HCT116 (cell line): ENCODE data around the gene MYH13. TPM values are rescaled to one million over a fixed set of nuclear protein-coding genes. Genes with fewer than 3 reads are reported as not detected.

ENCODE experiments used
- ATAC-seq: fragments of 200-7000 bp; cut with Tn5 transposase; 2 replicates; pipeline ENCODE4 v1.9.1; 2020; ENCODE audit warnings: mild to moderate bottlenecking, moderate library complexity
- BruUV-seq: library from RNA; stranded (reverse); fragments of 400-500 nt; replicated peaks from 2 replicates; lab custom pipeline; 2021; lab: Mats Ljungman, UMichigan
- CTCF ChIA-PET: fragments of 300-600 bp; sonication (Branson Sonifier 250); formaldehyde crosslinking; loops from one replicate; lab custom pipeline; 2021; ENCODE audit warnings: antibody characterized with exemption; lab: Charles Lee
- POLR2A ChIA-PET: fragments of 300-600, 350-600 bp; sonication (Branson Sonifier 250); formaldehyde crosslinking; loops from one replicate; lab custom pipeline; 2021; ENCODE audit warnings: antibody characterized with exemption; lab: Charles Lee
- RAD21 ChIA-PET, 2 experiments: fragments of 300-600 bp; sonication (Branson Sonifier 250); formaldehyde crosslinking; loops; one replicate each; lab custom pipeline; 2023; ENCODE audit warnings: low total read pairs in 2 of 2; ENCODE audit not compliant: uncharacterized antibody in 2 of 2, unreplicated experiment in 2 of 2, low non-redundant PET in 1 of 2; lab: Charles Lee
- DNase-seq: peaks from one replicate; pipeline ENCODE4 v3.0.0-alpha.2; 2010; ENCODE audit warnings: low read depth, low spot score
- H2AFZ ChIP-seq: fragments of 200-600 bp; shearing (Covaris generic), sonication (generic); 2 replicates; pipeline ENCODE4 v1.6.1; 2017; ENCODE audit warnings: low read depth, mixed run types, mixed read lengths, antibody characterized with exemption, low read length; ENCODE audit not compliant: poor library complexity, severe bottlenecking
- H3K27ac ChIP-seq: 2 replicates; pipeline ENCODE4 v1.5.1; 2012; ENCODE audit warnings: low read depth, low read length
- H3K27me3 ChIP-seq: fragments of 200-600 bp; sonication (generic); 2 replicates; pipeline ENCODE4 v1.6.1; 2016; ENCODE audit warnings: mixed run types, low read length, mixed read lengths; ENCODE audit not compliant: insufficient read depth
- H3K36me3 ChIP-seq, 2 experiments: fragments of 200-500 bp in 1 of 2; fragments of 200-600 bp in 1 of 2; sonication (Bioruptor generic) in 1 of 2; sonication (generic) in 1 of 2; 2 replicates each; pipeline versions ENCODE4 v1.5.1 to v1.6.1; 2014 to 2016; ENCODE audit warnings: low read length in 2 of 2, inconsistent platforms in 1 of 2, mixed read lengths in 1 of 2, mixed run types in 1 of 2; ENCODE audit not compliant: insufficient read depth in 2 of 2, control insufficient read depth in 1 of 2
- H3K4me1 ChIP-seq, 2 experiments: fragments of 200-600 bp in 1 of 2; sonication (generic) in 1 of 2; 2 replicates each; pipeline versions ENCODE4 v1.5.1 to v1.6.1; 2012 to 2017; ENCODE audit warnings: low read length in 2 of 2, inconsistent platforms in 1 of 2, mild to moderate bottlenecking in 1 of 2, mixed read lengths in 1 of 2, mixed run types in 1 of 2, moderate library complexity in 1 of 2; ENCODE audit not compliant: insufficient read depth in 2 of 2, control insufficient read depth in 1 of 2
- H3K4me2 ChIP-seq: fragments of 200-600 bp; sonication (generic); 2 replicates; pipeline ENCODE4 v1.6.1; 2017; ENCODE audit warnings: mixed run types, low read length, mixed read lengths
- H3K4me3 ChIP-seq, 2 experiments: fragments of 200-600 bp in 1 of 2; sonication (generic) in 1 of 2; replicated peaks in 1 of 2; 2 replicates each; pipeline ENCODE4 v1.5.1; 2011 to 2016; ENCODE audit warnings: low read length in 2 of 2, control low read depth in 1 of 2, low read depth in 1 of 2, mild to moderate bottlenecking in 1 of 2, mixed read lengths in 1 of 2, mixed run types in 1 of 2
- H3K79me2 ChIP-seq: fragments of 200-600 bp; sonication (generic); 2 replicates; pipeline ENCODE4 v1.6.1; 2017; ENCODE audit warnings: mild to moderate bottlenecking, mixed run types, low read length, moderate library complexity, mixed read lengths; ENCODE audit not compliant: insufficient read depth
- H3K9ac ChIP-seq: fragments of 200-600 bp; sonication (generic); 2 replicates; pipeline ENCODE4 v1.6.1; 2016; ENCODE audit warnings: low read length, mixed read lengths
- H3K9me2 ChIP-seq: fragments of 200-600 bp; sonication (generic), shearing (Covaris generic); 2 replicates; pipeline ENCODE4 v1.6.1; 2017; ENCODE audit warnings: mixed run types, mild to moderate bottlenecking, moderate library complexity; ENCODE audit not compliant: insufficient read depth
- H3K9me3 ChIP-seq, 2 experiments: fragments of 200-500 bp in 1 of 2; fragments of 200-600 bp in 1 of 2; sonication (Bioruptor generic) in 1 of 2; sonication (generic) in 1 of 2; 2 replicates each; pipeline ENCODE4 v1.6.1; 2014 to 2017; ENCODE audit warnings: low read length in 2 of 2, mixed read lengths in 2 of 2, inconsistent platforms in 1 of 2, low read depth in 1 of 2, mild to moderate bottlenecking in 1 of 2, mixed run types in 1 of 2, moderate library complexity in 1 of 2; ENCODE audit not compliant: control insufficient read depth in 1 of 2, insufficient read depth in 1 of 2
- H4K20me1 ChIP-seq: fragments of 200-600 bp; sonication (generic), shearing (Covaris generic); 2 replicates; pipeline ENCODE4 v1.6.1; 2017; ENCODE audit warnings: mixed run types, mild to moderate bottlenecking, moderate library complexity; ENCODE audit not compliant: insufficient read depth
- CBX3 ChIP-seq: IDR thresholded peaks from 2 replicates; pipeline ENCODE4 v1.6.1; 2012; ENCODE audit warnings: low read depth
- EGR1 ChIP-seq: IDR thresholded peaks from 2 replicates; pipeline ENCODE4 v1.6.1; 2012; ENCODE audit warnings: low read depth
- EZH2 ChIP-seq: fragments of 200-600 bp; sonication (generic); IDR thresholded peaks from 2 replicates; pipeline ENCODE4 v1.6.1; 2017; ENCODE audit warnings: antibody characterized with exemption, mixed run types
- JUND ChIP-seq: IDR thresholded peaks from 2 replicates; pipeline ENCODE4 v1.6.1; 2012
- POLR2AphosphoS5 ChIP-seq: IDR thresholded peaks from 2 replicates; pipeline ENCODE4 v1.6.1; 2011; ENCODE audit warnings: mild to moderate bottlenecking, low read depth, low read length, moderate library complexity
- RAD21 ChIP-seq: IDR thresholded peaks from 2 replicates; pipeline ENCODE4 v1.6.1; 2012; ENCODE audit warnings: low read depth, mild to moderate bottlenecking
- SIN3A ChIP-seq: IDR thresholded peaks from 2 replicates; pipeline ENCODE4 v1.6.1; 2012; ENCODE audit warnings: low read depth
- SRF ChIP-seq: IDR thresholded peaks from 2 replicates; pipeline ENCODE4 v1.6.1; 2012; ENCODE audit warnings: low read depth
- TCF7L2 ChIP-seq: IDR thresholded peaks from 2 replicates; pipeline ENCODE4 v1.7.0; 2011; ENCODE audit warnings: borderline replicate concordance, inconsistent platforms; ENCODE audit not compliant: insufficient read depth, insufficient read length; ENCODE audit errors: extremely low read depth
- YY1 ChIP-seq: IDR thresholded peaks from 2 replicates; pipeline ENCODE4 v1.6.1; 2011; ENCODE audit warnings: low read length, low read depth, moderate library complexity, mild to moderate bottlenecking; ENCODE audit not compliant: insufficient replicate concordance; ENCODE audit errors: extremely low read depth
- ZFX ChIP-seq: fragments of 450-650 bp; IDR thresholded peaks from 2 replicates; pipeline ENCODE4 v1.6.1; 2017
- ZNF274 ChIP-seq: fragments of 200-500 bp; sonication (Bioruptor generic); IDR thresholded peaks from 2 replicates; pipeline ENCODE4 v1.6.1; 2014; ENCODE audit warnings: mild to moderate bottlenecking, low read depth, low read length, inconsistent platforms
- intact Hi-C: fragments of 100-400 bp; cut with micrococcal nuclease; formaldehyde crosslinking; loops from 2 replicates; pipeline ENCODE4 v1.10.0; 2022
- total RNA-seq: library from RNA; stranded (reverse); gene quantifications from one replicate; pipeline ENCODE4 v1.2.1, GENCODE V29; 2021; ENCODE audit not compliant: unreplicated experiment
- TF ChIP-seq, protein P1 (sequence below), 3 experiments: fragments of 200-600 bp in 1 of 3; sonication (generic) in 1 of 3; IDR thresholded peaks in 2 of 3; conservative IDR thresholded peaks in 1 of 3; 2 replicates each; pipeline ENCODE4 v1.5.1; 2012 to 2017; ENCODE audit warnings: low read depth in 2 of 3, low read length in 2 of 3, antibody characterized with exemption in 1 of 3, borderline replicate concordance in 1 of 3, control low read depth in 1 of 3, mild to moderate bottlenecking in 1 of 3, mixed read lengths in 1 of 3, mixed run types in 1 of 3, moderate library complexity in 1 of 3; ENCODE audit not compliant: insufficient read depth in 1 of 3
- TF ChIP-seq, protein P2 (sequence below): IDR thresholded peaks from 2 replicates; pipeline ENCODE4 v1.6.1; 2012; ENCODE audit warnings: low read depth
- TF ChIP-seq, protein P3 (sequence below): IDR thresholded peaks from 2 replicates; pipeline ENCODE4 v1.6.1; 2012

The MYH13 gene
- total RNA-seq, 1 experiment from 2014 or later: not detected

DNA sequence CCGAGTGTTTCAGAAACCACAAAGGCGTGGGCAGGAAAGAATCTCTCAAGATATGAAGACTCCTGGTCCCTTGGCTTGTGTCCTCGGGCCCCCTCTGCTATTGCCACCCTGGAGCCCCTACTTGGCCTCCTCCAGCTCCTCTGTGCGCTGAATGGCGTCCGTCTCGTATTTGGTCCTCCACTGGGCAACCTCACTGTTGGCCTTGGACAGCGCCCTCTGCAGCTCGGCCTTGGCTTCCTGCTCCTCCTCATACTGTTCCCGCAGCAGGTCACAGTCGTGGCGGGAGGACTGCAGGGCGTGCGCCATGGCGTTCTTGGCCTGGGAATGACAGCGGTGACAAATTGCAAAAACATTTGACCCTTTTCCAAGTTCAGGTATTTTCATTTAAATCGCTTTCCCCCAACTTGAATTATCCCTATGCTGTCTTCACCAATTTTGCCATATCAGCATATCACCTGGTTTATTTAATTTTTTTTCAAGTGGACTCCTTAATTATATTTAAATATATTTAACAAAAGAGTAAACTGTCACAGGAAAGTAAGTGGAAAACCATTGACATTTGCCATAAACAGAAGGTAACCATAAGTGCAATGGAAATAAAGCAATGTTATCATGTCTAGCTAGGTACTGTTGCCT is 59.7 kb downstream of the MYH13 start:
- H4K20me1 ChIP-seq: no peaks in the 10 kb centered on the region
- intact Hi-C loops: no loop called here
- RAD21 ChIA-PET: no interaction called here
- H3K36me3 ChIP-seq: no peaks in the 10 kb centered on the region
- POLR2A ChIA-PET: no interaction called here
- peaks cover 0 to 7% of the 10 kb centered on the region in 2 experiments; a peak in 1 of 4 replicates for H3K4me1 ChIP-seq
- no peak overlapping the region for H3K9ac ChIP-seq
- TF ChIP-seq, protein P1, sequence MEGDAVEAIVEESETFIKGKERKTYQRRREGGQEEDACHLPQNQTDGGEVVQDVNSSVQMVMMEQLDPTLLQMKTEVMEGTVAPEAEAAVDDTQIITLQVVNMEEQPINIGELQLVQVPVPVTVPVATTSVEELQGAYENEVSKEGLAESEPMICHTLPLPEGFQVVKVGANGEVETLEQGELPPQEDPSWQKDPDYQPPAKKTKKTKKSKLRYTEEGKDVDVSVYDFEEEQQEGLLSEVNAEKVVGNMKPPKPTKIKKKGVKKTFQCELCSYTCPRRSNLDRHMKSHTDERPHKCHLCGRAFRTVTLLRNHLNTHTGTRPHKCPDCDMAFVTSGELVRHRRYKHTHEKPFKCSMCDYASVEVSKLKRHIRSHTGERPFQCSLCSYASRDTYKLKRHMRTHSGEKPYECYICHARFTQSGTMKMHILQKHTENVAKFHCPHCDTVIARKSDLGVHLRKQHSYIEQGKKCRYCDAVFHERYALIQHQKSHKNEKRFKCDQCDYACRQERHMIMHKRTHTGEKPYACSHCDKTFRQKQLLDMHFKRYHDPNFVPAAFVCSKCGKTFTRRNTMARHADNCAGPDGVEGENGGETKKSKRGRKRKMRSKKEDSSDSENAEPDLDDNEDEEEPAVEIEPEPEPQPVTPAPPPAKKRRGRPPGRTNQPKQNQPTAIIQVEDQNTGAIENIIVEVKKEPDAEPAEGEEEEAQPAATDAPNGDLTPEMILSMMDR (IDR thresholded peaks at IDR 0.05 in 2 of 3, conservative IDR thresholded peaks at IDR 0.05 in 1 of 3; ENCODE audit: borderline replicate concordance in 1 of 3, insufficient read depth in 1 of 3, low read depth in 2 of 3, low read length in 2 of 3): peak in 2 of 3 experiments; percentile 10 to 23; a peak in 1 of 6 replicates
- TF ChIP-seq EGR1: no peak
- H3K9me3 ChIP-seq: no peaks in the 10 kb centered on the region
- H3K4me2 ChIP-seq: no peak overlapping the region
- H3K27ac ChIP-seq: no peak overlapping the region
- no peak overlapping the region for H2AFZ ChIP-seq
- DNase-seq (no peak), ATAC-seq (no peak)
- H3K4me3 ChIP-seq: no peak overlapping the region
- H3K27me3 ChIP-seq: no peaks in the 10 kb centered on the region
- no peaks in the 10 kb centered on the region for H3K79me2 ChIP-seq
- H3K9me2 ChIP-seq: no peaks in the 10 kb centered on the region
- CTCF ChIA-PET: interaction anchor here (1.1 to 1.5 kb wide), 3 partner anchors 15 to 301 kb away, joined by 3 to 6 read pairs (median 3); no protein-coding TSS in a partner anchor
- BruUV-seq: no TSS peak

DNA sequence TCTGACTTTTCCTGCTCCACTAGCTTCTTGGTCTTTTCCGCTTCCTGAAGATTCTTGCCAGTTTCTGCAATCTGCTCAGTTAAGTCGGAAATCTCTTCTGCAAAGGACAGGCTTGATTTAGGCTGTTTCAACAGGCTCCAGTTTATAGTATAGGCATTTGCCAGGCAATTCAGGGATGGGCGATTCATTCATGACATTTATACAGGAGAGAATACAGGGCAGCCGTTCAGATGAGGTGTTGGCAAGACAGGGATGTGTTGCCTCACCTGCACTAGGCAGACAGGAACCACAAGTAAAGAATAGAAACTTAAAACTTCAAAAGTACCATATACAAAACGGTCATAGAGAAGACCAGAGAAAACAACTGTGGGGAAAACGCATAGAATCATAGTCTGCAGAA is 61.7 kb downstream of the MYH13 start:
- Histone ChIP-seq H3K27ac (no peak overlapping the region), H3K4me1 (peaks cover 0 to 4% of the 10 kb centered on the region in 2 experiments; a peak in 1 of 4 replicates), H2AFZ (no peak overlapping the region), H3K36me3 (no peaks in the 10 kb centered on the region), H3K79me2 (no peaks in the 10 kb centered on the region), H3K4me2 (no peak overlapping the region), H3K9me3 (no peaks in the 10 kb centered on the region), H3K9ac (no peak overlapping the region), H3K9me2 (no peaks in the 10 kb centered on the region), H3K4me3 (no peak overlapping the region), H4K20me1 (no peaks in the 10 kb centered on the region), H3K27me3 (no peaks in the 10 kb centered on the region)
- ChIA-PET RAD21 (no interaction called here), POLR2A (no interaction called here), CTCF (no interaction called here)
- DNase-seq: no peak
- intact Hi-C loops: no loop called here
- no TSS peak for BruUV-seq
- ATAC-seq: no peak
- no peak for TF ChIP-seq POLR2AphosphoS5
- TF ChIP-seq RAD21: no peak
- no peak for TF ChIP-seq TCF7L2
- TF ChIP-seq JUND: no peak
- no peak for TF ChIP-seq ZFX
- no peak for TF ChIP-seq EGR1
- TF ChIP-seq, protein P2, sequence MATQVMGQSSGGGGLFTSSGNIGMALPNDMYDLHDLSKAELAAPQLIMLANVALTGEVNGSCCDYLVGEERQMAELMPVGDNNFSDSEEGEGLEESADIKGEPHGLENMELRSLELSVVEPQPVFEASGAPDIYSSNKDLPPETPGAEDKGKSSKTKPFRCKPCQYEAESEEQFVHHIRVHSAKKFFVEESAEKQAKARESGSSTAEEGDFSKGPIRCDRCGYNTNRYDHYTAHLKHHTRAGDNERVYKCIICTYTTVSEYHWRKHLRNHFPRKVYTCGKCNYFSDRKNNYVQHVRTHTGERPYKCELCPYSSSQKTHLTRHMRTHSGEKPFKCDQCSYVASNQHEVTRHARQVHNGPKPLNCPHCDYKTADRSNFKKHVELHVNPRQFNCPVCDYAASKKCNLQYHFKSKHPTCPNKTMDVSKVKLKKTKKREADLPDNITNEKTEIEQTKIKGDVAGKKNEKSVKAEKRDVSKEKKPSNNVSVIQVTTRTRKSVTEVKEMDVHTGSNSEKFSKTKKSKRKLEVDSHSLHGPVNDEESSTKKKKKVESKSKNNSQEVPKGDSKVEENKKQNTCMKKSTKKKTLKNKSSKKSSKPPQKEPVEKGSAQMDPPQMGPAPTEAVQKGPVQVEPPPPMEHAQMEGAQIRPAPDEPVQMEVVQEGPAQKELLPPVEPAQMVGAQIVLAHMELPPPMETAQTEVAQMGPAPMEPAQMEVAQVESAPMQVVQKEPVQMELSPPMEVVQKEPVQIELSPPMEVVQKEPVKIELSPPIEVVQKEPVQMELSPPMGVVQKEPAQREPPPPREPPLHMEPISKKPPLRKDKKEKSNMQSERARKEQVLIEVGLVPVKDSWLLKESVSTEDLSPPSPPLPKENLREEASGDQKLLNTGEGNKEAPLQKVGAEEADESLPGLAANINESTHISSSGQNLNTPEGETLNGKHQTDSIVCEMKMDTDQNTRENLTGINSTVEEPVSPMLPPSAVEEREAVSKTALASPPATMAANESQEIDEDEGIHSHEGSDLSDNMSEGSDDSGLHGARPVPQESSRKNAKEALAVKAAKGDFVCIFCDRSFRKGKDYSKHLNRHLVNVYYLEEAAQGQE: no peak
- no peak for TF ChIP-seq SRF
- no peak for TF ChIP-seq YY1
- no peak for TF ChIP-seq CBX3
- TF ChIP-seq SIN3A: no peak
- TF ChIP-seq, protein P3, sequence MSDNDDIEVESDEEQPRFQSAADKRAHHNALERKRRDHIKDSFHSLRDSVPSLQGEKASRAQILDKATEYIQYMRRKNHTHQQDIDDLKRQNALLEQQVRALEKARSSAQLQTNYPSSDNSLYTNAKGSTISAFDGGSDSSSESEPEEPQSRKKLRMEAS: no peak
- TF ChIP-seq EZH2: no peak
- TF ChIP-seq ZNF274: no peak
